T-helper 1 cell treated with Interleukin-12 subunit alpha and Interleukin-12 subunit beta and Interleukin-4 antibody, amounts not matched to agents 30 μg/mL and 1 μg/mL, for 36 hours (primary cell): ENCODE measurements around the gene IL22RA2.
"Not testable (repeated sequence)": the region's sequence is repeated elsewhere in the genome, so short reads cannot be mapped to it uniquely, and the experiment has no call there.

ENCODE experiments used
- H3K27ac Mint-ChIP-seq: one replicate; pipeline ENCODE4 v1.8.0; 2021; ENCODE audit warnings: mild to moderate bottlenecking, mixed read lengths
- H3K27me3 Mint-ChIP-seq: one replicate; pipeline ENCODE4 v1.8.0; 2021; ENCODE audit warnings: low read depth, mixed read lengths
- H3K36me3 Mint-ChIP-seq: one replicate; pipeline ENCODE4 v1.8.0; 2021; ENCODE audit warnings: low read depth, mixed read lengths
- H3K4me1 Mint-ChIP-seq: one replicate; pipeline ENCODE4 v1.8.0; 2021; ENCODE audit warnings: low read depth, mixed read lengths
- H3K4me3 Mint-ChIP-seq: one replicate; pipeline ENCODE4 v1.8.0; 2021; ENCODE audit warnings: mild to moderate bottlenecking, moderate library complexity, mixed read lengths
- H3K9me3 Mint-ChIP-seq: one replicate; pipeline ENCODE4 v1.8.0; 2021; ENCODE audit warnings: mixed read lengths

Gene IL22RA2

GRCh38 chr6:137173501-137173900, at the start of gene IL22RA2:
IL22RA2 (minus strand) TSS chr6:137173644; CDS start chr6:137161749, 11,895 bp downstream.
- H3K4me1 Mint-ChIP-seq: peaks cover 10% of the 10 kb centered on the region
- H3K9me3 Mint-ChIP-seq: peaks cover 20% of the 10 kb centered on the region
- peaks cover 27% of the 10 kb centered on the region for H3K27me3 Mint-ChIP-seq
- H3K27ac Mint-ChIP-seq: no peak within 1 kb of the TSS
- peaks cover 19% of the 10 kb centered on the region for H3K36me3 Mint-ChIP-seq
- no peak within 1 kb of the TSS for H3K4me3 Mint-ChIP-seq

GRCh38 chr6:137222381-137222780, 48.9 kb upstream of the IL22RA2 start:
- no peak overlapping the region for H3K4me3 Mint-ChIP-seq

GRCh38 chr6:137219664-137220252, 46.3 kb upstream of the IL22RA2 start:
- Mint-ChIP-seq H3K27me3 (no peaks in the 10 kb centered on the region), H3K36me3 (peaks cover 17% of the 10 kb centered on the region), H3K4me1 (peaks cover 47% of the 10 kb centered on the region), H3K4me3 (peak overlapping the region; percentile 99), H3K9me3 (no peaks in the 10 kb centered on the region), H3K27ac (peak overlapping the region; percentile 92)

More at GRCh38 chr6:137222381-137222780, 48.9 kb upstream of the IL22RA2 start:
- Mint-ChIP-seq H3K27ac (no peak overlapping the region), H3K4me1 (peaks cover 41% of the 10 kb centered on the region), H3K36me3 (peaks cover 10% of the 10 kb centered on the region), H3K9me3 (no peaks in the 10 kb centered on the region), H3K27me3 (no peaks in the 10 kb centered on the region)

- Mint-ChIP-seq H3K4me3 (peak within 1 kb of the TSS; percentile 99), H3K27me3 (no peaks in the 10 kb centered on the region), H3K9me3 (no peaks in the 10 kb centered on the region)
These were observed 45.6 kb upstream of the IL22RA2 start, which contains the start of gene IFNGR1 for GRCh38 chr6:137218917-137219663. IFNGR1 (minus strand) TSS chr6:137219385; CDS start chr6:137219327, 58 bp downstream.

GRCh38 chr6:137218473-137218916, 45.1 kb upstream of the IL22RA2 start:
- Mint-ChIP-seq H3K4me1 (peaks cover 49% of the 10 kb centered on the region), H3K4me3 (peak overlapping the region; percentile 99), H3K27ac (peak overlapping the region; percentile 100), H3K36me3 (peaks cover 28% of the 10 kb centered on the region), H3K27me3 (no peaks in the 10 kb centered on the region), H3K9me3 (no peaks in the 10 kb centered on the region)

More at GRCh38 chr6:137218917-137219663, 45.6 kb upstream of the IL22RA2 start, which contains the start of gene IFNGR1:
- Mint-ChIP-seq H3K36me3 (peaks cover 22% of the 10 kb centered on the region), H3K4me1 (peaks cover 48% of the 10 kb centered on the region), H3K27ac (peak within 1 kb of the TSS; percentile 100)

GRCh38 chr6:137217801-137218472, 44.5 kb upstream of the IL22RA2 start:
- Mint-ChIP-seq H3K9me3 (no peaks in the 10 kb centered on the region), H3K4me3 (peak overlapping the region; percentile 99), H3K36me3 (peaks cover 32% of the 10 kb centered on the region), H3K27me3 (no peaks in the 10 kb centered on the region), H3K4me1 (peaks cover 48% of the 10 kb centered on the region), H3K27ac (peak overlapping the region; percentile 100)

GRCh38 chr6:137216875-137217553, 43.6 kb upstream of the IL22RA2 start:
- peaks cover 50% of the 10 kb centered on the region for H3K4me1 Mint-ChIP-seq
- H3K9me3 Mint-ChIP-seq: no peaks in the 10 kb centered on the region
- no peaks in the 10 kb centered on the region for H3K27me3 Mint-ChIP-seq
- H3K27ac Mint-ChIP-seq: no peak overlapping the region
- H3K4me3 Mint-ChIP-seq: peak overlapping the region; percentile 19
- H3K36me3 Mint-ChIP-seq: peaks cover 35% of the 10 kb centered on the region

- H3K4me3 Mint-ChIP-seq: no peak overlapping the region
- H3K27me3 Mint-ChIP-seq: no peaks in the 10 kb centered on the region
- H3K4me1 Mint-ChIP-seq: peaks cover 50% of the 10 kb centered on the region
- H3K27ac Mint-ChIP-seq: no peak overlapping the region
- peaks cover 43% of the 10 kb centered on the region for H3K36me3 Mint-ChIP-seq
- H3K9me3 Mint-ChIP-seq: peaks cover 7% of the 10 kb centered on the region
These were observed 42.7 kb upstream of the IL22RA2 start for GRCh38 chr6:137216106-137216505.

- H3K4me3 Mint-ChIP-seq, H3K27me3 Mint-ChIP-seq, H3K27ac Mint-ChIP-seq: not testable (repeated sequence)
- Mint-ChIP-seq H3K36me3 (peaks cover 45% of the 10 kb centered on the region), H3K4me1 (peaks cover 49% of the 10 kb centered on the region), H3K9me3 (peaks cover 10% of the 10 kb centered on the region)
These were observed 42.2 kb upstream of the IL22RA2 start for GRCh38 chr6:137215630-137216029.

GRCh38 chr6:137214931-137215330, 41.5 kb upstream of the IL22RA2 start:
- Mint-ChIP-seq H3K9me3 (peaks cover 16% of the 10 kb centered on the region), H3K27me3 (no peaks in the 10 kb centered on the region), H3K4me1 (peaks cover 45% of the 10 kb centered on the region), H3K27ac (no peak overlapping the region), H3K36me3 (peaks cover 51% of the 10 kb centered on the region), H3K4me3 (no peak overlapping the region)

GRCh38 chr6:137213813-137214212, 40.4 kb upstream of the IL22RA2 start:
- no peaks in the 10 kb centered on the region for H3K27me3 Mint-ChIP-seq
- H3K9me3 Mint-ChIP-seq: peaks cover 27% of the 10 kb centered on the region
- H3K36me3 Mint-ChIP-seq: peaks cover 61% of the 10 kb centered on the region
- peaks cover 43% of the 10 kb centered on the region for H3K4me1 Mint-ChIP-seq
- no peak overlapping the region for H3K4me3 Mint-ChIP-seq
- H3K27ac Mint-ChIP-seq: no peak overlapping the region

- peaks cover 43% of the 10 kb centered on the region for H3K4me1 Mint-ChIP-seq
- H3K4me3 Mint-ChIP-seq: no peak overlapping the region
- peaks cover 63% of the 10 kb centered on the region for H3K36me3 Mint-ChIP-seq
- H3K9me3 Mint-ChIP-seq: peaks cover 28% of the 10 kb centered on the region
- no peak overlapping the region for H3K27ac Mint-ChIP-seq
- no peaks in the 10 kb centered on the region for H3K27me3 Mint-ChIP-seq
These were observed 39.9 kb upstream of the IL22RA2 start for GRCh38 chr6:137213331-137213740.

- Mint-ChIP-seq H3K9me3 (peaks cover 36% of the 10 kb centered on the region), H3K36me3 (peaks cover 62% of the 10 kb centered on the region), H3K4me1 (peaks cover 32% of the 10 kb centered on the region), H3K27me3 (no peaks in the 10 kb centered on the region), H3K4me3 (no peak overlapping the region), H3K27ac (no peak overlapping the region)
These were observed 38.5 kb upstream of the IL22RA2 start for GRCh38 chr6:137211910-137212309.

- Mint-ChIP-seq H3K27me3 (no peaks in the 10 kb centered on the region), H3K36me3 (peaks cover 70% of the 10 kb centered on the region), H3K9me3 (peaks cover 36% of the 10 kb centered on the region), H3K4me1 (peaks cover 30% of the 10 kb centered on the region), H3K27ac (no peak overlapping the region), H3K4me3 (no peak overlapping the region)
These were observed 37.5 kb upstream of the IL22RA2 start for GRCh38 chr6:137210903-137211302.
